Hematopoietic multipotent progenitor cell treated with erythropoietin and hydrocortisone succinate and interleukin-3 and kit ligand, for 4 days (in vitro differentiated cells): ENCODE results near the gene EGFL7.

Source experiments
- DNase-seq: peaks from one replicate; pipeline ENCODE4 v3.0.0-alpha.2; 2015

EGFL7 gene

DNA sequence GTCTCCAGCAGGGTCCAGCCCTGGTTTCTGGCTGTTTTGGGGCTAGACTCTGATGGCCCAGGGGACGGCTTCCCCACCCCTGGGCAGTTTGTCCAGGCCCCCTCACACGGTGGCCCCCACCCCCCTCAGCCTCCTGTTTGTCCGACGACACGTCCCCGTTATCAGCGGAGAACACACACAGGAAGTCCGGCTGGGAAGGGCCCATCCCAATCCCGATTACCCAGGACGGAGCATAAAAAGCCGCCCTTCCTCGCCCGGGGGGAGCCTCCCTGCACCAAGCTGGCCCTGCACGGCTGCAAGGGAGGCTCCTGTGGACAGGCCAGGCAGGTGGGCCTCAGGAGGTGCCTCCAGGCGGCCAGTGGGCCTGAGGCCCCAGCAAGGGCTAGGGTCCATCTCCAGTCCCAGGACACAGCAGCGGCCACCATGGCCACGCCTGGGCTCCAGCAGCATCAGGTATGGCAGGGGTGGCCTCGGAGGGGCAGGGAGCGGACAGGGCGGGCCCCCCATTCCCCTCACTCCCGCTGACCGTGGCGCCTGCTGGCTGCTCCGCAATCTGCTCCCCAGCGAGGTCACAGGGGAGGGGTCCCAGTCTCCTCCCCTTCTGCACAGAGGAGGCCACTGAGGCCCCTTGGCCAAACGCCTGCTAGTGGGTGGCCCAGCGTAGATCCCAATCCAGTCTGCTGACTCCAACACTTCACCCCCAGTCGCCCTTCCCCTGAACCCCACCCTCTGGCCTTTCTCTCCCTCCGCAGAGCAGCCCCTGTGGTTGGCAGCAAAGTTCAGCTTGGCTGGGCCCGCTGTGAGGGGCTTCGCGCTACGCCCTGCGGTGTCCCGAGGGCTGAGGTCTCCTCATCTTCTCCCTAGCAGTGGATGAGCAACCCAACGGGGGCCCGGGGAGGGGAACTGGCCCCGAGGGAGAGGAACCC is at the start of gene EGFL7:
Gene EGFL7, plus strand, starts transcription at position 261 of the 926 bp plus-strand sequence. CDS start 5,367 bp downstream, outside the sequence.
- DNase-seq = peak; percentile 94

GRCh38 chr9:136613824-136614371 is 48.8 kb upstream of the EGFL7 start:
- no peak for DNase-seq

DNA sequence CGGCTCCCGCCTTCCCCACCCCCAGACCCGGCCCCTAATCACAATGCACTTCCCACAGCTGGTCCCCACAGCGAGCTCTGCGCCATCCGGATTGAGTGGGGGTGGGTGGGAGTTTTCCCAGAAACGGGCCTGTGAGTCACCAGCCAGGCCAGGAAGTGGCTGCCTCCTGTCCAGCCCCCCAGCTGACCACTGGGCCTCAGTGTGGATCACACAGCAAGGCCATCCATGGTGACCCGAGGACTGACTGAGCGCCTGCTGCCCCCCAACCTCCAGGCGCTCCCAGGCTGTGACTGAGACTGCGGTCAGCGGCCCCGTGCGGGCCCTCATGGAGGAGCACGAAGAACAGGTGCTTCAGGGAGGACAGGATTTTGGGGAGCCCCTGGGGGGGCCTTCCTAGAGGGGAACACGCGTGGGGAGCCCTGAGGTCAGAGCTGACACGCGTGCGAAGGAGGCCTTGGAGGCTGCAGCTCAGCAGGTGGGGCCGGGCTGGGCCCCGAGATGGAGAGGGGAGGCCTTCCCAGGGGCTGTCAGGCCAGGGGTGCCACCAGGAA is 48.3 kb upstream of the EGFL7 start:
- no peak for DNase-seq

GRCh38 chr9:136614967-136615623 is 47.6 kb upstream of the EGFL7 start:
- DNase-seq = no peak

- no peak for DNase-seq
Measured at GRCh38 chr9:136615631-136616306, 46.9 kb upstream of the EGFL7 start.

DNA sequence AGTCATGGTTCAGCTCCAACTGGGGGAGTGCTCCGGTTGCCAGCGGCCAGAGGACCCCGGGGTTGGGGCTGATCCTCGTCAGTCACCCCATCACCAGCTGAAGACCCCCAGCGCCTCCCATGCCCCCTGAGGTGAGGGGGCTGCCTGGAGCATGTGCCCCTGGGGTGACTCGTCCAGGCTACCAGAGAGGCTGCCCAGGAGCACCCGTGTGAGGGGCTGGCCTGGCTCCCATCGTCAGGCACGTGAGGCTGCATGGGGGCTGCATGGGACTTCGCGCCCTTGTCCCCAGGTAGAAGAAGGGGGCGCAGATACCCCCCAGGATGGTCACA is 46.4 kb upstream of the EGFL7 start:
- no peak for DNase-seq

GRCh38 chr9:136616948-136617695 is 45.6 kb upstream of the EGFL7 start:
- no peak for DNase-seq

- DNase-seq = no peak
Measured at GRCh38 chr9:136617746-136618579, 44.8 kb upstream of the EGFL7 start.

GRCh38 chr9:136618580-136619547 is 43.9 kb upstream of the EGFL7 start:
- DNase-seq = peak; percentile 75

GRCh38 chr9:136619742-136620440 is 42.8 kb upstream of the EGFL7 start:
- peak; percentile 87 for DNase-seq

- no peak for DNase-seq
Measured at GRCh38 chr9:136620441-136621018, 42.2 kb upstream of the EGFL7 start.

DNA sequence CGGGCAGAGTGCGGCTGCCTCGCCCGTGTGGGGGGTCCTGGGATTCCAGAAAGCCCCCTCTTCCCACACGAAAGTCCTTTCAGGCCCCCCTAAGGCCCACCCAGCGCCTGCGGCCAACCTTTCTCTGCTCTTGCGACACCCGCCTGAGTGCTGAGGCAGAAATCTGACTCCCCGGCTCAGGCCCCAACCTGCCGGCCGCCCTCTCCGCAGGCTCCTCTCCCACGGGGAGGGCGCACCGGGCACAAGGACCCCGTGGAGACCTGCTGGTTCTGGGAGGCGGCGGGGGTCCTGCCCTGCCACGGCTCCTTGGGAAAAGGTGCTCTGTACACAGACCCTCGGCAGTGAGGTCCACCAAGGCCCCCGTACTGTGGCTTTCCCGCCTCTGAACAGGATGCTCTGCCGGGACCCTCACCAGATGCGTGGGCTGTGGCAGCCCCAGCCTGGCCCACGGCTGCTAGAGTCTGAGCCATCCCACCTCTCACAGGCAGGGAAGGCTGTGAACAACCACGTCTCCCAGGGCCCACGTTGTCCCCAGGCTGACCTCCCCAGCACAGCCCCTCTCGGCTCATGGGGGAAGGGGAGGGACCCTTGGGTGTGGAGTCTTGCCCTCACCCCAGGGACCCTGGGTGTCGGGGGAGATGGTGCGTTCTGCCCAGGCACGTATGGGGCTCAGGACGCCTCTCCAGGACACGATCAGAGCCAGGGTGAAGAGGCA is 41.5 kb upstream of the EGFL7 start:
- DNase-seq = no peak

GRCh38 chr9:136621734-136622093 is 41.0 kb upstream of the EGFL7 start:
- no peak for DNase-seq

DNA sequence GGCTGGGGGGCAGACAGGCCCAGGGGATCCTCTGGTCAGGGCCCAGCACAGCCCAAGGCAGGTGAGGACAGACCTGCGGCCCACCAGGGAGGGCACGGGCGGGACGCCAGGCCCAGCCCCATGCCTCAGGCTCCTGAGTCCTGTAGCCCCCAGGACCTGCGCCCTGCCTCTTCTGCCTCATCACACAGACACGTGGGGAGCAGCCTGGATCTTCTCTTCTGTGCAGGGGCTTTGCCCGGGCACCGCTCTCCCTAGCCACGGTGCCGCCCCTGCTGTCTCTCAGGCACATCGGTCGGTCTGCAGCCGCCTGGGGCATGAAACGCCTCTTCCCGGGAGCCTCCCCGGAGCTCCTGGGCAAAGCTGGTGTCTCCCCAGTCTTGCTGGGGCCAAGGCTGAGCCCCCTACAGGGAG is 40.2 kb upstream of the EGFL7 start:
- DNase-seq = no peak

- DNase-seq = no peak
Measured at GRCh38 chr9:136623016-136623841, 39.5 kb upstream of the EGFL7 start.

DNA sequence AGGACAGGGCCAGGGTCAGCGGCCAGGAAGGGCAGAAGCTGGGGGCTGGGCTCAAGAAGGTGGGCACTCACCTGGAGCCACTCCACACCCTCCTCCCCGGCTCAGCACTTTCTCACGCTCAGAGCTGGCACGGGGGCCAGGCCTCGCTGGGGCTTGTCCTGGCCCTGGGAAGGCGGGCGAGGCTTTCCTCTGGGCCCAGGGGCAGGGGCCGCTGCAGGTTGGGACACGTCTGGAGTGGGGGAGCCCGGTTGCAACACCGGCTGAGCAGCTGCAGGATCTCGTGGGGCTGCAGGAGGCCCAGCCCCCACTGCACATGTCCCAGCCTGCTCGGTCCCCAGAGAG is 38.9 kb upstream of the EGFL7 start:
- no peak for DNase-seq

GRCh38 chr9:136624184-136624951 is 38.3 kb upstream of the EGFL7 start:
- DNase-seq = no peak
